GM13977 (cell line): ENCODE data around the gene TLCD3B.

Experiments
- DNase-seq: peaks from one replicate; pipeline ENCODE4 v3.0.0; 2012; ENCODE audit warnings: low spot score
- CTCF ChIP-seq: IDR thresholded peaks from 2 replicates; pipeline ENCODE4 v1.5.1; 2012; ENCODE audit warnings: mild to moderate bottlenecking, control low read depth; ENCODE audit not compliant: insufficient read depth; ENCODE audit errors: extremely low read depth, missing control alignments
- in situ Hi-C: fragments of 300-500 bp; cut with MboI; formaldehyde crosslinking; loops from one replicate; pipeline ENCODE4 v1.12.0; 2022; ENCODE audit warnings: low sequenced_read_pairs, low pct_unique_long_range_greater_than_20kb, mixed read lengths, inconsistent platforms; ENCODE audit not compliant: unreplicated experiment

The TLCD3B gene

GRCh38 chr16:30030841-30031413, at the start of gene TLCD3B:
TLCD3B (minus strand) TSS chr16:30031271; CDS start chr16:30030527, 744 bp downstream.
- no peak for DNase-seq
- in situ Hi-C loops, result no loop called here
- no peak for TF ChIP-seq CTCF

- in situ Hi-C loops, result no loop called here
- no peak for DNase-seq
- TF ChIP-seq CTCF, result no peak
Observed at GRCh38 chr16:30079480-30079879, 48.4 kb upstream of the TLCD3B start.

GRCh38 chr16:30078744-30079143, 47.7 kb upstream of the TLCD3B start:
- in situ Hi-C loops, result no loop called here
- no peak for DNase-seq
- no peak for TF ChIP-seq CTCF

GRCh38 chr16:30077656-30078055, 46.6 kb upstream of the TLCD3B start:
- in situ Hi-C loops, result no loop called here
- DNase-seq, result no peak
- TF ChIP-seq CTCF, result no peak

GRCh38 chr16:30076276-30076791, 45.3 kb upstream of the TLCD3B start:
- no peak for DNase-seq
- in situ Hi-C loops, result no loop called here
- TF ChIP-seq CTCF, result no peak

GRCh38 chr16:30075503-30076275, 44.6 kb upstream of the TLCD3B start, which contains the start of gene PPP4C:
PPP4C (plus strand) TSS chr16:30075994; CDS start chr16:30076378, 384 bp downstream.
- DNase-seq, result peak; percentile 96
- in situ Hi-C loops, result no loop called here
- no peak for TF ChIP-seq CTCF
